Left hindlimb (tissue), 1 donor: ENCODE data around the gene PCF11.
"Not testable (repeated sequence)": the region's sequence is repeated elsewhere in the genome, so short reads cannot be mapped to it uniquely, and the experiment has no call there.

ENCODE experiments used
- DNase-seq: peaks from one replicate; pipeline ENCODE4 v3.0.0-alpha.2; 2018

Gene PCF11

DNA sequence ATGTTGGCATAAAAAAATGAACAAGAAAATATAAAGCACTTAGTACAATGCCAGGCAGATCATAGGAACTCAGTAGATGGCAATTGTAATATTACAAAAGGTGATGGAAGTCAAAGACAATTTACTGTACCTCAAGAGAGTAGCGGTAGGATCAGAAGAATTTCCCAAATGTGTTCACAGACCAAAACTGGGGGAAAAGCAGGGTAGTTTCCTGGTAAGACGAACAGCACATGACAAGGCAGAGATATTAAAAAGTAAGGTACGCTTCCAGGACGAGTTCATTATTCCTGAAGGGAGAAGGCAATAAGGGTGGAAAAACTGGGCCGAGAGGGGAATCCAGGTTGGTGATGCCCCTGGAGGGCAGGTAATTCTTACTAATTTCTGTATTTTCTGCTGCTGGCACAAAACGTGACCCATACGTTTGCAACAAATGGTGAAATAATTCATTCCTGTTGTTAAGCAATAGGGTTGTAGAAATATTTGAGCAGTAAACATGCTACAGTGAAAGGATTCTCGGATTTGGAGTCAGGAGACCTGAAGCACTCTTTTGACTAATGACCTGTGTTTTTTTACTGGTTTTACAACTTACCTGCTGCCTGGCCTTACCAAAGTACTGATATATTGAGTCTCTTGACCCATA, 35.8 kb downstream of the PCF11 start:
- no peak for DNase-seq

DNA sequence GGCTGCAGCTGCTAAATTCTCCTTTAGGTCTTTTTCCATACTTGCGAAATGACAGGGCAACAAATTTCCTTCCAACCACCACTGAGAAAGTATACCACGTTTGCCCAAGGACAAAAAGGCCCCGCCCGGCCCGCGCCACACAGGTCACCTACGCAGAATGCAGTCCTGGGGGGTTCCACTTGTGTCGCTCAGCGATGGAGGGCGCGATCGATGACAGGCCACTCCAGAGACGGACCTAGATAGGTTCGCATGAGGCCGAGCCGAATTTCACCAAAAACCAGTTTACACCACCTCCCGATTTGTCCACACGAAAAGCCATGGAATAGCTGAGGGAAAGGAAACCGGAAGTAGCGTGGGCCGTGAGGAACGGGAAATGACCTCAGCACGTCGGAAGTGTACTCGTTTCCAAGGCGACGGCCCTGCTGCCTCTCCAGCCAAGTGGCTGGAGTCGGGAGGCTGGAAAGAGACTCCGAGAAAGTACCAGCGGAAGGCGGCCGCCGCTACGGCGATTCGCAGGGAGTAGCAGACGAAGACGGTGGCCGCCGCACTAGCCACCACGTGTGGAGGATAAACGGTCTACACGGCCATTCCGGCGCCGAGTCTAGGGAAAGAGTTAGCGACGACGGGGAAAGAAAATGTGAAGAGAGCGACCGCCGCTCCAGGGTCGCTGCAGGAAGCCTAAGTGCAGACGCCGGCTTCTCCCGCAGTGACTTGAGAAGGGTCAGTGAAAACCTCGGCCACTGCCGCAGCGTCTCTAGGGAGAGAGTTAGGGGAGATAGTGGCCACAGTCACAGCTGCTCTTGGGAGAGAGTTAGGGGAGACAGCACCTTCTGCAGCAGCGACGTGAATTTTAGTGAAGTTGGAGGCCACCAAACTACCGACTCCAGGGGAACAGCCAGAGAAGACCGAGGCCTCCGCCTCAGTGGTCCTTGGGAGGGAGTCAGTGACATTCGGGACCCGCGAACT, 36.7 kb downstream of the PCF11 start, which contains the start of gene ANKRD42:
ANKRD42 (plus strand) TSS at position 398 of the 966 bp plus-strand sequence. CDS start 959 bp downstream, outside the sequence.
- peak; percentile 95 for DNase-seq

DNA sequence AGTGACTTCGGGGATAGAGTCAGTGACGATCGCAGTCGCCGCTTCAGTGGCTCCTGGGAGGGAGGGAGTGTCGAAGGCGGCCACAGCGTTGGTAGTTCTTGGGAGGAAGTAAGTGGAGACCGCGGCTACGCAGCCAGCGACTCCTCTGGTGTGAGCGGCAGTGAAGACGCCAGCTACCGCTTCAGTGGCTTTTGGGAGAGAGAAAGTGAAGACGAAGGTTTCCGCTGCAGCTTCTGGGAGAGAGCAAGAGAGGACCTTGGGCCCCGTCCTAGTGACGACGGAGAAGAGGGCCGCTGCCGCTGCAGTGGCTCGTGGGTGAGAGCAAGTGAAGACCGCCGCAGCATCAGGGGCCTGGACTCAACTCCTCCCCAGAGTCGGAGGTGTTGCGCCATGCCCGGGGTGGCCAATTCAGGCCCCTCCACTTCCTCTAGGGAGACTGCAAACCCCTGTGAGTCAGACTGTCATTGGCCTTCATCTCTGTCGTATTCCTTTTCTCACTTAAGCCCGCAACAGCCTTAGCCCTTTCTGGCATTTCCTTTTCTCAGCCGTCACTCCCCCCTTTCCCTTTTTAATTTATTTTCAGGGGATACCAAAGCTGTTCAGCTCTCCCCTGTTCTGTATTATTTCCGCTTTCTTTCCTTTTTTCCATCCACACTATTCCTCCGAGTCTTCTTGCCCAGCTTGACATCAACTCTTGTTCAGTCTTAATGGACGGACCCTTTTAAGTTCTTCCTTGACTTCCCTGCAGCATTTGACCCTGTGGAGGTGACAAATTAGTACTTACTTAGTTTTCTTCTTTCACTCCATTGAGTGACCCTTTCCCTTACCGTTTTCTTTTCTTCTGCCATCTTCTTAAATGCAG, 37.6 kb downstream of the PCF11 start:
- DNase-seq = peak; percentile 69

DNA sequence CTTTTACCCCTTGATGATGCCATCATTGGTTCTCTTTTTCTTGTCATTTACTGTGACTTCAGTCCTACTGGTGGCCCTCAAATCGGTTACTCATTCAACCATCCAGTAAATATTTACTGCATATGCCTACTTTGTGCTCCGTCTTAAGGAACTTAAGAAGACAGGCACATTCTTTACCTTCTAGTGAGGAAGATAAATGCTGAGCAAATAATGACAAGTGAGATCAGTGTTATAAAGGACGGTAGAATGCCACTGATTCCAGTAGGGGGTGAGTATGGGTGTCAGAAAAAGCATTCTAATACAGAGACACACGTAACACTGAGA, 38.2 kb downstream of the PCF11 start:
- no peak for DNase-seq

DNA sequence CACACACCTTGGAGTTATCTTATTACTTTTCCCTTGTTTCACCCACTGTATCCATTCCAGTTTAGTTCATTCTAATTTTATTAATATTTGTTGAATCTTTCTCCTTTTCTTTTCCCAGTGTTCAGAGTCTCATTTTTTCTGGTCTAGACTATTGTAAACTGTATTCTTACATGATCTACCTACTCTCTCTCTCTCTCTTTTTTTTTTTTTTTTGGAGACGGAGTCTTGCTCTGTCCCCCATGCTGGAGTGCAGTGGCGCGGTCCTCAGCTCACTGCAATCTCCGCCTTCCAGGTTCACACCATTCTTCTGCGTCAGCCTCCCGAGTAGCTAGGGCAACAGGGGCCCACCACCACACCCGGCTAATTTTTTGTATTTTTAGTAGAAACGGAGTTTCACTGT, 38.7 kb downstream of the PCF11 start:
- DNase-seq = no peak

DNA sequence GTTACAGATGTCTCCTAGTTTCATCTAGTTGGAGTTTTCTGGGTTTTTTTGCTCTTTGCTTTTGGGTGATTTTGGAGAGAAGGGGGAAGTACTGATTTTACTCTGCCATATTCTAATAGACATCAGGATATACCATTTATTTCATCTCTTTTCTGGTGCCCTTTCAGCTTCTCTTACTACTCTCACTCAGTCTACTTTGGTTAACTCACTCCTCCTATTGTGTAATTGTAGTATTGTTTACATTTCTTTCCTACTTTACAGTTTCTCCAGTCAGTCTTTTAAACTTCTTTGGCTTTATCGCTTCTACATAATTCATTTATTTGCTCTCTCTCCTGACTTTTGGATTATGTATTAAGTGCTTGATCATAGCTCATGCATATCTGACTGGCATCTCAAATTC, 43.1 kb downstream of the PCF11 start:
- DNase-seq = no peak

DNA sequence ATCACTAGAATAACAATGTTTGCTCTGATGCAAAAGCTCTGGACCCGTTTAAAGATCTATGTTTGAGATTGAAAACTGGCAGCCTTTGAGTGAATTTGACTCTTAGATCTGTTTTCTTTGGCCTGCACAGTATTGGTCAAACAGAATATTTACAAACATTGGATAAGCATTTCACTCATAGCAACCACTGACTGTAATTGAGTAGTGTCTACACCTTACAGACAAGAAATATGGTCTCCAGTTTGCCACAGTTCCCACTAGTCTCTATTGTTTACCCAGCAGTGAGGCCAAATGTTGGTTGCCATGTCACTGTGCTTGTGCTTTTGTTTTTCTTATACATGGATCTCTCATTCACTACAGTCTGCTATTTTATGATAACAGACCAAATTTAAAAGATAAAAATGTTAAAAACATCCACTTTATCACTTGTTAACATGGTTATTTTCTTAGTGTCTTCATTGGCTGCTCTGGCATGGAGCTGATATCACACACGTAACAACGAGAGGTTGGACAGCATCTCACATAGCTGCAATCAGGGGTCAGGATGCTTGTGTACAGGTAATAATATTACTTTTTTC, 48.8 kb downstream of the PCF11 start:
- DNase-seq = no peak

DNA sequence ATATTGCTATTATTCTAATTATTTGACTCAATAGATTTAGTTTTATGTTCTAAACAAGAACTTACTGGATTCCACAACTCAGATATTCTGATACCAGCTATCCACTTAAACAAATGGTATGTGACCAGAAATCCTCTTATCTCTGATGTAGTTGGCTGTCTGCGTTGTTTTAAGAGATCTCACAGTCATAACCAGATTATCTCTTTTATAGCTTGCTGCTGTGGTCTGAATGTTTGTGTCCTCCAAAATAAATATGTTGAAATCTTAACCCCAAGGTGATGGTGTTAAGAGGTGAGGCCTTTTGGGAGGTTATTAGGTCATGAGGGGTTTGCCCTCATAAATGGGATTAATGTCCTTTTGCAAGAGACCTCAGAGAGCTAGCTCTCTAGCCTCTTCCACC, 49.3 kb downstream of the PCF11 start:
- no peak for DNase-seq

DNA sequence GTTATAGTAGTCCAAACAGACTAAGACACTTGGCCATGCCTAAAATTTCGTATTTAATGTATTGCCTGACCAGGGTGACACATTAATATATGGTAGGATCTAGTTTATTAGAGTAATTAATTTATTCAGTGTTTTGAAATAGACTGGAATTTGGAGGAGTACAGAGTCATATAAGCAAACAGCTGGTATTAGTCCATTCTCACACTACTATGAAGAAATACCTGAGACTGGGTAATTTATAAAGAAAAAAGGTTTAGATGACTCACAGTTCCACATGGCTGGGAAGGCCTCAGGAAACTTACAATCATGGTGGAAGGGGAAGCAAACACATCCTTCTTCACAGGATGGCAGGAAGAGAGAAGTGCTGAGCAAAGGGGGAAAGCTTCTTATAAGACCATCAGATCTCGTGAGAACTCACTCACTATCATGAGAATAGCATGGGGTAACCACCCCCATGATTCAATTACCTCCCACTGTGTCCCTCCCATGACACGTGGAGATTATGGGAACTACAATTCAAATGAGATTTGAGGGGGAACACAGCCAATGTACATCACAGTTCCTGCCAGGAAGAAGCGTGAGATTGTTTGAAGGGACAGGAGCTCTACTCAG, 49.9 kb downstream of the PCF11 start:
- not testable (repeated sequence) for DNase-seq

DNA sequence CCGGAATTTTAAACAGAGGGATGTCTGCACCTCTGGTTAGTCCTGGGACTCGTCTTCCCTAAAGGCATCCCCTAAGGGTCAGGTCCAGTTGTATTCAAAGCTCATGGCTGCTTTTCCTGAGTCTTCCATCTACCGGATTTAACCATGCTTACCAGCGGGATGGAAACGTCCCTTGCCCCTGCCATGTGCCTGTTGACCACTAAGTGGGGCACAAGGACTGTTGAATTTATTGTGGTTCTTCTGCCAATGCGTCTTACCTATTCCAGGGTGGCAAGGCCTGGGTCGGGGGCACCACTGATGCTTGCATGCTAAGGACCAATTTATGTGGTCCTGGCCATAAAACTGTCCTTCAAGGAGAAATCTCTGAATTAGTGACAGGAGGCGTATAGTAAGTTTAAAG, 62.2 kb downstream of the PCF11 start:
- no peak for DNase-seq

DNA sequence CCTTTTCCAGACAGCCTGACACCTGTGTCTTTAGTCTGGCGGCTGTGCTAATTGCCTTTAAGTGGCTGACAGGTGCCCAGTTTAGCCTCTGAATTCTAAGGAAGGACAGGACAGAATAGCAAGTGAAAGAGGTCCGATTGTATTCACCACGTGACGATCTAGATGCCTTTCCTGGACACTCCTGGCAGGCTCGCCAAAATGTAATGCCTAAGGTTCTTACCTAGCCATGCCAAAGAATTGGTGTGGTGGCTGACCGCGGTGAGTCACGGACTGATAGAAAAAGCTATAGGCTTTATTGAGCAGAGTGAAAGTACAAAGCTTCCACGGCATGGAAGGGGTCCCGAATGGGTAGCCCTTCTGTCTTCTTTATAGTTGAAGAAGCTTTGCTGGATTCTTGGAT, 63.3 kb downstream of the PCF11 start:
- DNase-seq = no peak

DNA sequence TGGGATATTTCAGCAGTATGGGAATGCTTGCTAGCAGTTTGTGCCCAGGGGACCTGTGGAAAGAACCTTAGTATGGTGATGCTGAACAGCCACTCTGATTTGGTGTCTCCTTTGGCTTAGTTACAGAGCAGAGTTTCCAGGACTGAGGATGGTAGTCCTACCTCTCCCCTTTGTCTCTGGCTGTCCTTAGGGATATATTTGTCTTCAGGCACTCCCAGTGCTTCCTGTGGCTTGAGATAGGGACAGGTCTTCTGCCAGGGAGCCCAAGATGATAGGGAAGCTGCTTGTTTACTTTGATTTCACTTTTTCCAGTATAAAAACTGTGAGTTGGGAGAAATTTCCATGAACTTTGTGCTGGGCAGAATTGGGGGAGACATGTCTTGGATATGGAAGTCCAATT, 64.8 kb downstream of the PCF11 start:
- DNase-seq = no peak

DNA sequence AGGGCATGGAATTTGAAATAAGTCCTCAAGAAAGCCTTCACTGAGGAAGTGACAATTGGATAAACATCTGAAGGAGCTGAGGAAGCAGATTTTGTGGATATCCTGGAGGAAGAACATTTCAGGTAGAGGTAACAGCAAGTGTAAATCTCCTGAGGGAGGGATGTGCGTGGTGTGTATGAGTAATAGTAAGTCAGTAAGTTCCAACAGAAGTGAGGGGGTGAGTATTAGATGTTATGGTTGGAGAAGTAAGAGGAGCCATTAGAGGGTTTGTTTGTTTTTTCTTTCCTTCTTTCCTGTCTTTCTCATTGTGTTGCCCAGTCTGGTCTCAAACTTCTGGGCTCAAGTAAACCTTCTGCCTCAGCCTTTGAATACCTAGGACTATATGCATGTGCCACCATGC, 65.6 kb downstream of the PCF11 start:
- DNase-seq = no peak

DNA sequence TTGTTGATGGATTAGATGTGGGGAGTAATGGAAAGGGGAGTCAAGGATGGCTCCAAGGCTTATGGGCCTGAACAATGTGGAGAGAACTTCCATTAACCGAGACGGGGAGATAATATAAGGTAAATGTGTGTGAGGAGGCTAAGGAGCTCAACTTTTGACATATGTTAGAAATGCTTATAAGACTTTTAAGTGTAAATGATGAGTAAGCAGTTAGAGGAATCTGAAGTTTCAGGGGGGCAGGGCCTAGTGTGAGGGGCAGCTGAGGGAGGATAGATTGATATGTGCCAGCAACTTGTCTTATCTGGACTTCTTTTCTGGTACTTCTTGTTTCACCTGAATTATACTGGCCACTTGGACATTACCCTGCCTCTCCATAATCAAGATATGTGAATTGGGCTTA, 66.5 kb downstream of the PCF11 start:
- no peak for DNase-seq

DNA sequence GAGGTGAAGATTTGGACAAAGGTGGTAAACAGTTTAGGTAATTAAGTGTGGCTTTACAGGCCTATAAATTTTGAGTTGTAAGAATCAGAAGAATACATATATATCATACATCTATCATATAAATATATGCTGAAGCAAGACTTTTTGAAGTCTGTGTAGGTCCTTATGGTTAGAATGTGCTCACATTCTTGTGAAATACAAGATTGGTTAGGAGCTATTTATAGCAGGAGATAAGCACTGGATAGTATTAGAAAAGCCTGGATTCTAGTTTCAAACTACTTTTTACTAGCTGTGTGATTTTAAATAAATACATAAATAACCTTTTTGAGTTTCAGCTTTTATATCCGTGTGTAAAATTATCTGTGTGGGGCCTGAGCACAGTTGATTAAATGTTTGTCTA, 78.9 kb downstream of the PCF11 start:
- DNase-seq = no peak
